Nephron (organoid): ENCODE data around the gene NKIRAS1.
"Not testable (repeated sequence)": the region's sequence is repeated elsewhere in the genome, so short reads cannot be mapped to it uniquely, and the experiment has no call there.

ENCODE experiments used
- H3K27ac Mint-ChIP-seq, 3 experiments: 2 replicates each; pipeline ENCODE4 v1.8.0; 2020; ENCODE audit warnings: mixed read lengths in 3 of 3, mild to moderate bottlenecking in 2 of 3, moderate library complexity in 1 of 3
- H3K27me3 Mint-ChIP-seq: 2 replicates; pipeline ENCODE4 v1.8.0; 2021; ENCODE audit warnings: low read depth, mild to moderate bottlenecking, moderate library complexity, mixed read lengths
- H3K36me3 Mint-ChIP-seq: 2 replicates; pipeline ENCODE4 v1.8.0; 2020; ENCODE audit warnings: low read depth, mixed read lengths
- H3K4me1 Mint-ChIP-seq: 2 replicates; pipeline ENCODE4 v1.8.0; 2020; ENCODE audit warnings: mixed read lengths
- H3K4me3 Mint-ChIP-seq, 3 experiments: 2 replicates each; pipeline ENCODE4 v1.8.0; 2020; ENCODE audit warnings: mild to moderate bottlenecking in 3 of 3, mixed read lengths in 3 of 3, moderate library complexity in 2 of 3
- H3K9me3 Mint-ChIP-seq: 2 replicates; pipeline ENCODE4 v1.8.0; 2020; ENCODE audit warnings: mixed read lengths
- TF ChIP-seq, protein P1 (sequence below), 3 experiments: fragments of 200-600 bp; sonication (generic); IDR thresholded peaks; one replicate each; pipeline ENCODE4 v1.5.0; 2021; ENCODE audit warnings: antibody characterized with exemption in 3 of 3; ENCODE audit not compliant: unreplicated experiment in 3 of 3

Gene NKIRAS1

GRCh38 chr3:23889386-23889785 lies 27.4 kb downstream of the NKIRAS1 start:
- H3K27me3 Mint-ChIP-seq: no peaks in the 10 kb centered on the region

DNA sequence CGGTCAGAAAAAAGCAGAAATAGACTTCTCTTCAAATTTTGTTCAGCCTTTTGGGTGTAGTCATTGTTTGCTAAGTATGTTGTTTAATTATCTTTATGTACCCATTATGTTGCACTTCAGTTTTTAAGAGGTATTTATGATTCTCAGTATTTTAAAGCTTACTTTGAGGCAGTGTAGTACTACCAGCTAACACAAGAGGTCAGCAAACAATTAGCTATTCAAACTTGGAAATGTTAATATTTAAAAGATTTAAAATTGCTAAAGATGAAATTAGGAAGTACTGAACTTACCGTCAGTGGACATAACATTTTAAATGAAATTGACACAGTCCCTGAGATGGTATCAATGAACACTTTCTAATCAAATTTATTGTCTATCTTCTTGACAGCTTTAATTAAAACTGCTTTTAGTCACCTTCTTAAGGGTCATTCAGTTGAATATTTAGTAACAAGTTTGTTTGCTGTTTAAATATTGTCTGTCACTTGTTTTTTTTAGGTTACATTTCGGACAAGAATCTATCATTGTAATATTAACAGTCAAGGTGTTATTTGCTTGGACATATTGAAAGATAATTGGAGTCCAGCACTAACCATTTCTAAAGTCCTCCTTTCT lies 28.1 kb downstream of the NKIRAS1 start:
- Mint-ChIP-seq H3K9me3 (no peaks in the 10 kb centered on the region), H3K4me1 (no peaks in the 10 kb centered on the region), H3K36me3 (peaks cover 28% of the 10 kb centered on the region), H3K4me3 (no peak overlapping the region), H3K27ac (no peak overlapping the region), H3K27me3 (no peaks in the 10 kb centered on the region)
- TF ChIP-seq, protein P1, sequence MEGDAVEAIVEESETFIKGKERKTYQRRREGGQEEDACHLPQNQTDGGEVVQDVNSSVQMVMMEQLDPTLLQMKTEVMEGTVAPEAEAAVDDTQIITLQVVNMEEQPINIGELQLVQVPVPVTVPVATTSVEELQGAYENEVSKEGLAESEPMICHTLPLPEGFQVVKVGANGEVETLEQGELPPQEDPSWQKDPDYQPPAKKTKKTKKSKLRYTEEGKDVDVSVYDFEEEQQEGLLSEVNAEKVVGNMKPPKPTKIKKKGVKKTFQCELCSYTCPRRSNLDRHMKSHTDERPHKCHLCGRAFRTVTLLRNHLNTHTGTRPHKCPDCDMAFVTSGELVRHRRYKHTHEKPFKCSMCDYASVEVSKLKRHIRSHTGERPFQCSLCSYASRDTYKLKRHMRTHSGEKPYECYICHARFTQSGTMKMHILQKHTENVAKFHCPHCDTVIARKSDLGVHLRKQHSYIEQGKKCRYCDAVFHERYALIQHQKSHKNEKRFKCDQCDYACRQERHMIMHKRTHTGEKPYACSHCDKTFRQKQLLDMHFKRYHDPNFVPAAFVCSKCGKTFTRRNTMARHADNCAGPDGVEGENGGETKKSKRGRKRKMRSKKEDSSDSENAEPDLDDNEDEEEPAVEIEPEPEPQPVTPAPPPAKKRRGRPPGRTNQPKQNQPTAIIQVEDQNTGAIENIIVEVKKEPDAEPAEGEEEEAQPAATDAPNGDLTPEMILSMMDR (IDR thresholded peaks at IDR 0.05; ENCODE audit: unreplicated experiment in 3 of 3): peak; percentile 74 to 89 (median 88)

More at GRCh38 chr3:23889386-23889785, 27.4 kb downstream of the NKIRAS1 start:
- no peaks in the 10 kb centered on the region for H3K4me1 Mint-ChIP-seq
- peaks cover 34% of the 10 kb centered on the region for H3K36me3 Mint-ChIP-seq
- H3K4me3 Mint-ChIP-seq: no peak overlapping the region
- no peaks in the 10 kb centered on the region for H3K9me3 Mint-ChIP-seq
- TF ChIP-seq, protein P1 (IDR thresholded peaks at IDR 0.05; ENCODE audit: unreplicated experiment in 3 of 3): no peak
- no peak overlapping the region for H3K27ac Mint-ChIP-seq

DNA sequence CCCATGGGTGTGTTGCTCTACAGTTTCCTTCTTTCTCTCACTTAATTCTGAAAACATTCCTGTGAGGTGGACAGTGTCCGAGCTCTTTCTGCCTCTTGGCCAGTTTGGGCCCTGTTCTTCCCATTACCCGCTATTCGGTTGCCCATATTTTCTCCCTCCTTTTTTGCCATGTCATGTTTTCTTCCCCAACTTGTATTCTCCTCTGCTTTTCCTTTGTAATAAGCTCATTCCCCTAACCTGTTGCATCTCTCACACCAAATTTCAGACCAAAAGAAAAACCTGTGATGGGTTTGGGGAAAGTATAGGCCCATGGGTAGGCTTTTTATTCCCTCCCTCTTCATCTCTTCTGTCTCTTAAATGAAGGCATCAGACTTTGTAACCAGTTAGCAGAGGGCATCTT lies 30.5 kb downstream of the NKIRAS1 start:
- TF ChIP-seq, protein P1 (IDR thresholded peaks at IDR 0.05; ENCODE audit: unreplicated experiment in 3 of 3): no peak
- Mint-ChIP-seq H3K36me3 (peaks cover 30% of the 10 kb centered on the region), H3K27me3 (no peaks in the 10 kb centered on the region), H3K4me1 (no peaks in the 10 kb centered on the region), H3K4me3 (no peak overlapping the region), H3K27ac (no peak overlapping the region), H3K9me3 (no peaks in the 10 kb centered on the region)

DNA sequence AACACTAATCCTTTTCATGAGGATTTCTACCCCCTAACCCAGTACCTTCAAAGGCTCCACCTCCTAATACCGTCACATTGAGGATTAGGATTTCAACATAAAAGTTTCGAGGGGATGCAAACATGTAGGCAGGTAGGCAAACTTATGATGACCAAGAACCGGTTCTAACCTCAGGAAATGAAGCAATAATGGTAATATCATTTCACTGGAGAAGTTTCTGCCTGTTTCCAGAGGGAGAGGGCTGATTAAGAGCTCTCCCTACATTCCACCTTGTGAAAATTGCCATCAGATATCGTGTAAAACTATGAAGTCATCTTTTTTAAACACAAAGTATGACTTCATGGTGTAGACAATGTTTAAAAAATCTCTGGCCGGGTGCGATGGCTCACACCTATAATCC lies 31.6 kb downstream of the NKIRAS1 start:
- no peaks in the 10 kb centered on the region for H3K4me1 Mint-ChIP-seq
- peaks cover 28% of the 10 kb centered on the region for H3K36me3 Mint-ChIP-seq
- no peak overlapping the region for H3K4me3 Mint-ChIP-seq
- H3K27ac Mint-ChIP-seq: no peak overlapping the region
- no peaks in the 10 kb centered on the region for H3K27me3 Mint-ChIP-seq
- H3K9me3 Mint-ChIP-seq: no peaks in the 10 kb centered on the region
- TF ChIP-seq, protein P1 (IDR thresholded peaks at IDR 0.05; ENCODE audit: unreplicated experiment in 3 of 3): no peak

DNA sequence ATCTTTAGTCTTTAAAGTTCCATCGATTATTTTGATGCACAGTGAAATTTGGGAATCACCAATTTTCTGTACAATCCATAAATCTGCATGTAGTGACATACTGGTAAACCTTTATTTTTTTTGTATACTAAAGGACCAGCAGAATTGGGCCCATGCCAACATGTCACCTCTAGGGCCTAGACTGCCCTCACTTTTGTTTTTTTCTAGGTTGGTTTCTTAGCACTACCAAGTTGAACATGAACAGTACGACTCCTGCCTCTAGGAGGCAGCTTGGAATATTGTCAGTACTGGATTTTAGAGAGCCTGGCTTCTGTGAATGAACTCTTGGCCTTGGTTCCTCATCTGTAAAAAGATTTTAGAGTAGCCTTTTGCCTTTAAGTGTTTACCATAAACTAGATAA lies 32.3 kb downstream of the NKIRAS1 start:
- Mint-ChIP-seq H3K27ac (no peak overlapping the region), H3K4me1 (no peaks in the 10 kb centered on the region), H3K9me3 (peaks cover 2% of the 10 kb centered on the region), H3K36me3 (peaks cover 28% of the 10 kb centered on the region), H3K27me3 (no peaks in the 10 kb centered on the region), H3K4me3 (no peak overlapping the region)
- TF ChIP-seq, protein P1 (IDR thresholded peaks at IDR 0.05; ENCODE audit: unreplicated experiment in 3 of 3): no peak

DNA sequence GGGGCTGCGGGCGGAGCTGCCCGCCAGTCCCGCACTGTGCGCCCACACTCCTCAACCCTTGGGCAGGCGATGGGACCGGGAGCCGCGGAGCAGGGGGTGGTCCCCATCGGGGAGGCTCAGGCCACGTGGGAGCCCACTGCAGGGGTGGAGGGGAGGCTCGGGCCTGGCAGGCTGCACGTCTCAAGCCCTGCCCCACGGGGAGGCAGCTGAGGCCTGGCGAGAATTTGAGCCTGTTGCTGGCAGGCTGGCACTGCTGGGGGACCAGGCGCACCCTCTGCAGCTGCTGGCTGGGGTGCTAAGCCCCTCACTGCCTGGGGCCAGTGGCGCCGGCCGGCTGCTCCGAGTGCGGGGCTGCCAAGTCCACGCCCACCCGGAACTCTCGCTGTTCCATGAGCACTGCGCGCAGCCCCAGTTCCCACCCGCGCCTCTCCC lies 34.3 kb downstream of the NKIRAS1 start:
- Mint-ChIP-seq H3K27me3 (no peaks in the 10 kb centered on the region), H3K9me3 (peaks cover 13% of the 10 kb centered on the region), H3K36me3 (peaks cover 48% of the 10 kb centered on the region), H3K4me3 (no peak overlapping the region), H3K4me1 (peaks cover 3% of the 10 kb centered on the region), H3K27ac (no peak overlapping the region)
- TF ChIP-seq, protein P1 (IDR thresholded peaks at IDR 0.05; ENCODE audit: unreplicated experiment in 3 of 3): no peak

DNA sequence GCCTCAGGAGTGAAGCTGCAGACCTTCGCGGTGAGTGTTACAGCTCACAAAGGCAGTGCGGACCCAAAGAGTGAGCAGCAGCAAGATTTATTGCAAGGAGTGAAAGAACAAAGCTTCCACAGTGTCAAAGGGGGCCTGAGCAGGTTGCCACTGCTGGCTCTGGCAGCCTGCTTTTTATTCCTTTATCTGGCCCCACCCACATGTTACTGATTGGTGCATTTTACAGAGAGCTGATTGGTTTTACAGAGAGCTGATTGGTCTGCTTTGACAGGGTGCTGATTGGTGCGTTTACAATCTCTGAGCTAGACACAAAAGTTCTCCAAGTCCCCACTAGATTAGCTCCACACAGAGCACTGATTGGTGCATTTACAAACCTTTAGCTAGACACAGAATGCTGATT lies 34.8 kb downstream of the NKIRAS1 start:
- H3K4me1 Mint-ChIP-seq, H3K4me3 Mint-ChIP-seq, H3K27ac Mint-ChIP-seq, H3K27me3 Mint-ChIP-seq: not testable (repeated sequence)
- H3K9me3 Mint-ChIP-seq: peaks cover 13% of the 10 kb centered on the region
- H3K36me3 Mint-ChIP-seq: peaks cover 52% of the 10 kb centered on the region
